Endothelial cell of umbilical vein (primary cell): Measurements from ENCODE around the gene TECTB. TPM values are rescaled to one million over a fixed set of nuclear protein-coding genes. Genes with fewer than 3 reads are reported as not detected.

Source experiments
- BruUV-seq: library from RNA; stranded (reverse); fragments of 400-500 nt; replicated peaks from 2 replicates; lab custom pipeline; 2021; lab: Mats Ljungman, UMichigan
- CTCF ChIA-PET: fragments of 300-600, 350-600 bp; sonication (Branson Sonifier 250); formaldehyde crosslinking; loops from one replicate; lab custom pipeline; 2021; ENCODE audit warnings: antibody characterized with exemption, inconsistent platforms; lab: Charles Lee
- POLR2A ChIA-PET: fragments of 300-600, 350-600 bp; sonication (Branson Sonifier 250); formaldehyde crosslinking; loops from one replicate; lab custom pipeline; 2021; ENCODE audit warnings: antibody characterized with exemption, inconsistent platforms; lab: Charles Lee
- DNase-seq: peaks from one replicate; pipeline ENCODE4 v3.0.0-alpha.2; 2011; ENCODE audit warnings: low read depth, low spot score
- FAIRE-seq: peaks from 2 replicates; lab custom pipeline; 2011; peaks lifted over from hg19 to GRCh38; lab: Jason Lieb, UNC
- H2AFZ ChIP-seq: 2 replicates; pipeline ENCODE4 v1.6.0; 2012; ENCODE audit warnings: low read depth, low read length, control low read depth, inconsistent platforms
- H3K27ac ChIP-seq: 2 replicates; pipeline ENCODE4 v1.5.1; 2011; ENCODE audit warnings: low read depth, mild to moderate bottlenecking, control low read depth, low read length, moderate library complexity; ENCODE audit not compliant: insufficient read depth
- H3K27me3 ChIP-seq, 2 experiments: 2 replicates each; pipeline versions ENCODE4 v1.6.0 to v1.6.1; 2011; ENCODE audit warnings: low read length in 2 of 2, mixed read lengths in 1 of 2; ENCODE audit not compliant: control insufficient read depth in 2 of 2, insufficient read depth in 2 of 2
- H3K36me3 ChIP-seq, 2 experiments: 2 replicates in 1 of 2; 3 replicates in 1 of 2; pipeline ENCODE4 v1.5.1; 2011; ENCODE audit warnings: low read length in 2 of 2, mild to moderate bottlenecking in 1 of 2, moderate library complexity in 1 of 2; ENCODE audit not compliant: control insufficient read depth in 2 of 2, insufficient read depth in 2 of 2; ENCODE audit errors: extremely low read depth in 1 of 2
- H3K4me1 ChIP-seq: 3 replicates; pipeline ENCODE4 v1.5.1; 2011; ENCODE audit warnings: mild to moderate bottlenecking, low read length; ENCODE audit not compliant: control insufficient read depth, insufficient read depth; ENCODE audit errors: extremely low read depth
- H3K4me2 ChIP-seq: 2 replicates; pipeline ENCODE4 v1.6.1; 2011; ENCODE audit warnings: low read length, control low read depth, mixed read lengths; ENCODE audit not compliant: insufficient read depth
- H3K4me3 ChIP-seq, 3 experiments: fragments of 200-600 bp in 1 of 3; sonication (generic), shearing (Covaris generic) in 1 of 3; replicated peaks in 1 of 3; 2 replicates each; pipeline ENCODE4 v1.5.1; 2011 to 2016; ENCODE audit warnings: control low read depth in 3 of 3, low read length in 3 of 3, mild to moderate bottlenecking in 2 of 3, inconsistent platforms in 1 of 3, low read depth in 1 of 3, moderate library complexity in 1 of 3; ENCODE audit not compliant: insufficient read depth in 1 of 3
- H3K79me2 ChIP-seq: 2 replicates; pipeline ENCODE4 v1.6.0; 2012; ENCODE audit warnings: low read length, inconsistent platforms; ENCODE audit not compliant: control insufficient read depth, insufficient read depth
- H3K9ac ChIP-seq: replicated peaks from 2 replicates; pipeline ENCODE3; 2011; ENCODE audit warnings: low read length, control low read depth; ENCODE audit not compliant: insufficient read depth; ENCODE audit errors: extremely low read depth
- H3K9me1 ChIP-seq: replicated peaks from 3 replicates; pipeline ENCODE4 v1.6.0; 2011; ENCODE audit warnings: mild to moderate bottlenecking, low read length; ENCODE audit not compliant: control insufficient read depth, insufficient read depth; ENCODE audit errors: extremely low read depth
- H3K9me3 ChIP-seq: replicated peaks from 2 replicates; pipeline ENCODE4 v1.5.1; 2012; ENCODE audit warnings: low read length, inconsistent platforms; ENCODE audit not compliant: control insufficient read depth, insufficient read depth
- H4K20me1 ChIP-seq: replicated peaks from 2 replicates; pipeline ENCODE3; 2011; ENCODE audit warnings: mild to moderate bottlenecking, low read length; ENCODE audit not compliant: control insufficient read depth, insufficient read depth; ENCODE audit errors: extremely low read depth
- EZH2 ChIP-seq: IDR thresholded peaks from 2 replicates; pipeline ENCODE4 v1.6.1; 2012; ENCODE audit warnings: borderline replicate concordance, low read depth, mild to moderate bottlenecking, moderate library complexity, low read length, inconsistent platforms; ENCODE audit not compliant: severe bottlenecking
- FOS ChIP-seq: IDR thresholded peaks from 2 replicates; pipeline ENCODE4 v1.6.1; 2011; ENCODE audit warnings: mild to moderate bottlenecking, low read length, moderate library complexity, borderline replicate concordance; ENCODE audit not compliant: insufficient read depth
- GATA2 ChIP-seq: IDR thresholded peaks from 2 replicates; pipeline ENCODE4 v1.7.0; 2011; ENCODE audit warnings: low read depth, mild to moderate bottlenecking, moderate library complexity, mixed read lengths, low read length; ENCODE audit not compliant: insufficient read length, insufficient read depth
- JUN ChIP-seq: IDR thresholded peaks from 2 replicates; pipeline ENCODE4 v1.6.1; 2011; ENCODE audit warnings: borderline replicate concordance, low read depth; ENCODE audit not compliant: insufficient read length, insufficient read depth
- MYC ChIP-seq: IDR thresholded peaks from one replicate; pipeline ENCODE4 v1.6.1; 2011; ENCODE audit warnings: mild to moderate bottlenecking, low read depth, low read length
- POLR2A ChIP-seq: IDR thresholded peaks from 2 replicates; pipeline ENCODE4 v1.6.1; 2012; ENCODE audit warnings: low read depth, mild to moderate bottlenecking, control low read depth, low read length
- POLR2AphosphoS5 ChIP-seq: IDR thresholded peaks from 2 replicates; pipeline ENCODE4 v1.6.1; 2012; ENCODE audit warnings: low read depth, mild to moderate bottlenecking, control low read depth, low read length, moderate library complexity; ENCODE audit not compliant: insufficient read depth
- dilution Hi-C: fragments of 300-500 bp; cut with MboI; formaldehyde crosslinking; loops from one replicate; pipeline ENCODE4 v1.15.0; 2019; ENCODE audit warnings: low sequenced_read_pairs; ENCODE audit not compliant: extremely low pct_ligation_motif_present
- intact Hi-C: fragments of 100-400 bp; cut with micrococcal nuclease; formaldehyde crosslinking; loops from one replicate; pipeline ENCODE4 v1.10.0; 2022
- polyA plus RNA-seq, 4 experiments: library from polyadenylated mRNA; depleted of rRNA in 3 of 4; stranded (reverse) in 3 of 4; unstranded in 1 of 4; fragments of >200 nt; gene quantifications; 2 replicates each; pipeline versions ENCODE4 v1.2.1 to v1.2.3, GENCODE V29; 2011 to 2012; ENCODE audit warnings: missing spikeins in 1 of 4
- total RNA-seq: library from RNA; stranded (reverse); gene quantifications from 2 replicates; pipeline ENCODE4 v1.2.3, GENCODE V29; 2021
- TF ChIP-seq, protein P1 (sequence below), 2 donors: IDR thresholded peaks; 1 replicate in 1 of 2; 2 replicates in 1 of 2; pipeline ENCODE4 v1.5.1; 2011; ENCODE audit warnings: low read length in 2 of 2, mild to moderate bottlenecking in 2 of 2, moderate library complexity in 2 of 2, control low read depth in 1 of 2, inconsistent platforms in 1 of 2, low read depth in 1 of 2; ENCODE audit not compliant: insufficient read depth in 1 of 2; ENCODE audit errors: extremely low read depth in 1 of 2
- TF ChIP-seq, protein P2 (sequence below): IDR thresholded peaks from 2 replicates; pipeline ENCODE4 v1.6.1; 2011; ENCODE audit not compliant: insufficient read depth, insufficient read length

Gene TECTB
- total and polyA plus RNA-seq, 2 donors (not counting 3 experiments of a cell fraction or from before 2014, with no cell fraction given), result not detected

DNA sequence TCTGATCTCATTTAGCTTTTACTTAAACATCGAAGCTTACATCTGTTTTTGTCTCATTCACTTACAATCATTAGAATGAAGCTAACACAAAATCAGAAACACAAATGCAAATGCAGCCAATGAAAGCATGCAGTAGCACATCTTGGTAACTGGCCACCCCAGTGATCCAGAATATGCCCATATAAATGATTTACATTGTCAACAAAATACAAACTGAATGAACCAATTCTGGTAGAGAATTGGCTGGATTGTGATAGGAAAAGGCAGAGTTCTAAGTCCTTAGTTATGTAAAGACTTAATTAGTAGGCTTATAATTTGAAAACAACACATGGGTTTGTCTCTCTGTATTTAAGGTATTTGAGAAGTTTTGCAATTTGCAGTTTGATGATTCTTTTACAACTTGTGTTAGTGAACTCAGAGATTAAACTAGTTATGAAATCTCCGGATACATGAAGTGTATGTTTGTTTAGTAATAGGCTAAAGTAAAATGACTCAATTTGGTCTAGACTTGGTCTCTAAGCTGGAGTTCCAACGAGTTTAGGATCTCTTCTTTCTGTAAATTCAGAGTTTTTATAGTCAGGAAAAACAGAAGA is 21.2 kb downstream of the TECTB start:
- TF ChIP-seq POLR2AphosphoS5, result no peak
- no peak for TF ChIP-seq GATA2
- no peak for TF ChIP-seq EZH2
- TF ChIP-seq, protein P1, sequence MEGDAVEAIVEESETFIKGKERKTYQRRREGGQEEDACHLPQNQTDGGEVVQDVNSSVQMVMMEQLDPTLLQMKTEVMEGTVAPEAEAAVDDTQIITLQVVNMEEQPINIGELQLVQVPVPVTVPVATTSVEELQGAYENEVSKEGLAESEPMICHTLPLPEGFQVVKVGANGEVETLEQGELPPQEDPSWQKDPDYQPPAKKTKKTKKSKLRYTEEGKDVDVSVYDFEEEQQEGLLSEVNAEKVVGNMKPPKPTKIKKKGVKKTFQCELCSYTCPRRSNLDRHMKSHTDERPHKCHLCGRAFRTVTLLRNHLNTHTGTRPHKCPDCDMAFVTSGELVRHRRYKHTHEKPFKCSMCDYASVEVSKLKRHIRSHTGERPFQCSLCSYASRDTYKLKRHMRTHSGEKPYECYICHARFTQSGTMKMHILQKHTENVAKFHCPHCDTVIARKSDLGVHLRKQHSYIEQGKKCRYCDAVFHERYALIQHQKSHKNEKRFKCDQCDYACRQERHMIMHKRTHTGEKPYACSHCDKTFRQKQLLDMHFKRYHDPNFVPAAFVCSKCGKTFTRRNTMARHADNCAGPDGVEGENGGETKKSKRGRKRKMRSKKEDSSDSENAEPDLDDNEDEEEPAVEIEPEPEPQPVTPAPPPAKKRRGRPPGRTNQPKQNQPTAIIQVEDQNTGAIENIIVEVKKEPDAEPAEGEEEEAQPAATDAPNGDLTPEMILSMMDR (IDR thresholded peaks at IDR 0.05; ENCODE audit: extremely low read depth in 1 of 2, insufficient read depth in 1 of 2, low read depth in 1 of 2, low read length in 2 of 2), result no peak
- no peak for TF ChIP-seq FOS
- TF ChIP-seq, protein P2, sequence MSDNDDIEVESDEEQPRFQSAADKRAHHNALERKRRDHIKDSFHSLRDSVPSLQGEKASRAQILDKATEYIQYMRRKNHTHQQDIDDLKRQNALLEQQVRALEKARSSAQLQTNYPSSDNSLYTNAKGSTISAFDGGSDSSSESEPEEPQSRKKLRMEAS, result no peak
- no peak for TF ChIP-seq JUN
- TF ChIP-seq POLR2A, result no peak
- no peak for TF ChIP-seq MYC
- no peak overlapping the region for H2AFZ ChIP-seq
- DNase-seq (no peak), FAIRE-seq (no peak)
- H4K20me1 ChIP-seq, result no peaks in the 10 kb centered on the region
- no peak overlapping the region for H3K4me3 ChIP-seq
- no peak overlapping the region for H3K27ac ChIP-seq
- CTCF ChIA-PET, result interaction anchor here (1.1 kb wide), 1 partner anchor 167 kb away, joined by 4 read pairs; no protein-coding TSS in a partner anchor
- H3K9me1 ChIP-seq, result no peaks in the 10 kb centered on the region
- no peak overlapping the region for H3K9ac ChIP-seq
- POLR2A ChIA-PET, result no interaction called here
- peaks cover 6 to 27% of the 10 kb centered on the region in 2 experiments for H3K27me3 ChIP-seq
- BruUV-seq, result no TSS peak
- intact Hi-C loops (no loop called here), dilution Hi-C loops (no loop called here)
- no peaks in the 10 kb centered on the region for H3K4me1 ChIP-seq
- H3K9me3 ChIP-seq, result no peaks in the 10 kb centered on the region
- no peak overlapping the region for H3K4me2 ChIP-seq
- no peaks in the 10 kb centered on the region for H3K79me2 ChIP-seq
- no peaks in the 10 kb centered on the region for H3K36me3 ChIP-seq
